Osteocyte (in vitro differentiated cells): ENCODE results near the gene KIF16B. TPM values are rescaled to one million over a fixed set of nuclear protein-coding genes. Genes with fewer than 3 reads are reported as not detected.

Experiments
- DNase-seq: peaks from one replicate; pipeline ENCODE4 v3.0.0; 2021; ENCODE audit warnings: mixed read lengths; ENCODE audit not compliant: unreplicated experiment; ENCODE audit errors: extremely low spot score
- H3K27ac Mint-ChIP-seq: one replicate; pipeline ENCODE4 v1.8.0; 2021; ENCODE audit warnings: mild to moderate bottlenecking, mixed read lengths; ENCODE audit not compliant: unreplicated experiment
- H3K27me3 Mint-ChIP-seq: one replicate; pipeline ENCODE4 v1.8.0; 2021; ENCODE audit warnings: mixed read lengths; ENCODE audit not compliant: unreplicated experiment
- H3K36me3 Mint-ChIP-seq: one replicate; pipeline ENCODE4 v1.8.0; 2021; ENCODE audit warnings: mixed read lengths; ENCODE audit not compliant: unreplicated experiment
- H3K4me1 Mint-ChIP-seq: one replicate; pipeline ENCODE4 v1.8.0; 2021; ENCODE audit warnings: mixed read lengths; ENCODE audit not compliant: unreplicated experiment
- H3K4me3 Mint-ChIP-seq: one replicate; pipeline ENCODE4 v1.8.0; 2021; ENCODE audit warnings: mild to moderate bottlenecking, moderate library complexity, mixed read lengths; ENCODE audit not compliant: unreplicated experiment
- H3K9me3 Mint-ChIP-seq: one replicate; pipeline ENCODE4 v1.8.0; 2021; ENCODE audit warnings: mixed read lengths; ENCODE audit not compliant: unreplicated experiment
- total RNA-seq: library from RNA; stranded (reverse); gene quantifications from 2 replicates; pipeline ENCODE4 v1.2.1, GENCODE V29; 2021
- TF ChIP-seq, protein P1 (sequence below): fragments of 200-600 bp; sonication (generic); IDR thresholded peaks from 2 replicates; pipeline ENCODE4 v1.5.0; 2021; ENCODE audit warnings: antibody characterized with exemption, mild to moderate bottlenecking, moderate library complexity

Gene KIF16B
- total RNA-seq, 1 donor from 2014 or later = 10.2 TPM

DNA sequence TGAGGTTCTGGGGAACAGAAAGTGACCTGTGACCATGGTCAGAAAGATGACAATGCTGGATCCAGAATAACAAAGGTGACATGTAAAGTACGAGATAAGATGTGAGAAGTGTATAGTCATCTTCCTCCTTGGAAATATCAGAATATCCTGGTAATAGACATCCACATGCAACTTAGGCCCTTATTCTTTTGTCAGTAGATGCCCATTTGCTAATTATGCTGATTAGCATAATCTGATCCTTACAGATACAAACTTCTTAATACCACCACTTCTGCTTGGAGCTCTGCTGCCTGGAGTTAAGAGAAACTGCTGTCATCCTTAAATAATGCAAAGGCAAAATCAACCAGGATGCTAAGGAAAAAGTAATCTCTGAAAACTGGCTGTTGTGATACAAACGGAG is 91.3 kb downstream of the KIF16B start:
- TF ChIP-seq, protein P1, sequence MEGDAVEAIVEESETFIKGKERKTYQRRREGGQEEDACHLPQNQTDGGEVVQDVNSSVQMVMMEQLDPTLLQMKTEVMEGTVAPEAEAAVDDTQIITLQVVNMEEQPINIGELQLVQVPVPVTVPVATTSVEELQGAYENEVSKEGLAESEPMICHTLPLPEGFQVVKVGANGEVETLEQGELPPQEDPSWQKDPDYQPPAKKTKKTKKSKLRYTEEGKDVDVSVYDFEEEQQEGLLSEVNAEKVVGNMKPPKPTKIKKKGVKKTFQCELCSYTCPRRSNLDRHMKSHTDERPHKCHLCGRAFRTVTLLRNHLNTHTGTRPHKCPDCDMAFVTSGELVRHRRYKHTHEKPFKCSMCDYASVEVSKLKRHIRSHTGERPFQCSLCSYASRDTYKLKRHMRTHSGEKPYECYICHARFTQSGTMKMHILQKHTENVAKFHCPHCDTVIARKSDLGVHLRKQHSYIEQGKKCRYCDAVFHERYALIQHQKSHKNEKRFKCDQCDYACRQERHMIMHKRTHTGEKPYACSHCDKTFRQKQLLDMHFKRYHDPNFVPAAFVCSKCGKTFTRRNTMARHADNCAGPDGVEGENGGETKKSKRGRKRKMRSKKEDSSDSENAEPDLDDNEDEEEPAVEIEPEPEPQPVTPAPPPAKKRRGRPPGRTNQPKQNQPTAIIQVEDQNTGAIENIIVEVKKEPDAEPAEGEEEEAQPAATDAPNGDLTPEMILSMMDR = no peak
- DNase-seq = no peak
- H3K9me3 Mint-ChIP-seq = no peaks in the 10 kb centered on the region
- H3K27ac Mint-ChIP-seq = no peak overlapping the region
- no peak overlapping the region for H3K4me3 Mint-ChIP-seq
- peaks cover 10% of the 10 kb centered on the region for H3K4me1 Mint-ChIP-seq
- no peaks in the 10 kb centered on the region for H3K27me3 Mint-ChIP-seq
- H3K36me3 Mint-ChIP-seq = peaks cover 9% of the 10 kb centered on the region

DNA sequence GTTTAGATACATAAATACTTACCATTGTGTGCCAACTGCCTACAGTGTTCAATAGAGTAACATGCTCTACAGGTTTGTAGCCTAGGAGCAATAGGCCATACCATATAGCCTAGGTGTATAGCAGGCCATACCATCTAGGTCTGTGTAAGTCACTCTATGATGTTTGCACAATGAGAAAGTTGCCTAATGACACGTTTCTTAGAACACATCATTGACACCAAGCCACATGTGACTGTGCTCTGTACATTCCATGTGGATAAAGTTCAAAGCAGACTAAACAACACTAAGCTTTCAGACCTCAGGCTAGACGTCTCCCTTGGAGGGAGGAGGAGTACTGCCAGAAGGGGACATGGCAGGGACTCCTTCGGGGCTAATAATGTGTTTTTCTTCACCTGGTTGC is 93.6 kb downstream of the KIF16B start:
- H3K9me3 Mint-ChIP-seq = no peaks in the 10 kb centered on the region
- H3K4me3 Mint-ChIP-seq = no peak overlapping the region
- H3K4me1 Mint-ChIP-seq = peaks cover 13% of the 10 kb centered on the region
- no peak for DNase-seq
- peaks cover 9% of the 10 kb centered on the region for H3K36me3 Mint-ChIP-seq
- no peak overlapping the region for H3K27ac Mint-ChIP-seq
- no peaks in the 10 kb centered on the region for H3K27me3 Mint-ChIP-seq
- TF ChIP-seq, protein P1 = no peak

DNA sequence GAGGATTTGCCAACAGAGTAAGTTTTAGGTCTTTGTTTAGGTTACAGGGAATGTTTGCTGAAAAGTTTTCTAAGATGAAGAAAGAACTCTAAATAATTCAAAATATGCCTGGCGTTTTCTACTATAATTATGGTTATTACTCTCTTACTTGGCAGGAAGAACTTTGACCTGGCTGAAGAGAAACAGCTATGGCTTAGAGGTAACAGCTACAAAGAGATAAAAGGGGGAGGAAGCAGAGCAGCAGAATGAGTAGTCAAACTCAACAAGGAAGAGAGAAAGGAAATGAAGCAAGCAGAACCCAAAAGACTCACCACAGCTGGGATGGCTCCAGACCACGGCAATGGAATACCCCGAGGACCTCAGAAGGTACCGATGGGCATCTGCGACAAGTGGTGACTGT is 95.6 kb downstream of the KIF16B start:
- Mint-ChIP-seq H3K4me1 (peaks cover 21% of the 10 kb centered on the region), H3K27ac (no peak overlapping the region), H3K9me3 (no peaks in the 10 kb centered on the region), H3K27me3 (no peaks in the 10 kb centered on the region), H3K36me3 (peaks cover 3% of the 10 kb centered on the region), H3K4me3 (no peak overlapping the region)
- DNase-seq = no peak
- TF ChIP-seq, protein P1 = no peak

DNA sequence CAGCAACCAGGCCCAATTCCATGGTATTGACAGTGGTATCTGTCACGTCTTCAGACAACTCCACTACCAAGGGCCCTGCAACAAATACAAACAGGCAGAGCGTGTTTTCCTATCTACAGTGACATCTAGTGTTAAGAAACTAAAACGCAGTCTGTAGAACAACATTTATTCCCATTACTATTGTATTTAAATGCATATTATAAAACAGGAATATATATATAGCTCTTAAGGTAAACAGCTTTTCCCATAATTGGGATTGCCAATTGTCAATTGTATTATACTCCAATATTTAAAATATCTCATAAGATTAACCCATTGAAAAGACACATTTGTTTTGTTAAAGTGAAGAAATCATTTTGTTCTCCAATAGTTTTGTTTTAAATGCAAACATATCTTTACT is 97.2 kb downstream of the KIF16B start:
- Mint-ChIP-seq H3K27me3 (no peaks in the 10 kb centered on the region), H3K9me3 (no peaks in the 10 kb centered on the region), H3K4me3 (no peak overlapping the region), H3K36me3 (no peaks in the 10 kb centered on the region), H3K27ac (peak overlapping the region; percentile 77), H3K4me1 (peaks cover 21% of the 10 kb centered on the region)
- TF ChIP-seq, protein P1 = peak; percentile 75
- DNase-seq = no peak

DNA sequence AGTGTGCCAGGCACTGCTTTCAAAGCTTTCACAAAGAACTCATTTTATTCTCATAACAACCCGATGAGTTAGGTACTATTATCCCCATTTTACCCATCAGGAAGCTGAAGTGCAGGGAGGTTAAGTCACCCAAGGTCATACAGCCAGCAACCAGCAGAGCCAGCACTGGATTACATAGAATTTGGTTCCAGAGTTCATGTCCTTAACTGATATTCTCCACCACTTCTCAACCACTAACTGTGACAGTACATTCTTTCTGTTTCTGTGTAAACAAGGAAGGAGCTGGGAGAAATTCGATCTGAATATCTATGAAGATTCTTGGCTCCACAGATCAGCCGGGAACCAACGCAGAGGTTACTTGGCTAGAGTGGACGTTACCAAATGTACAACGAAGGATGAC is 98.0 kb downstream of the KIF16B start:
- peaks cover 21% of the 10 kb centered on the region for H3K4me1 Mint-ChIP-seq
- H3K27me3 Mint-ChIP-seq = no peaks in the 10 kb centered on the region
- no peaks in the 10 kb centered on the region for H3K36me3 Mint-ChIP-seq
- no peak for DNase-seq
- no peaks in the 10 kb centered on the region for H3K9me3 Mint-ChIP-seq
- TF ChIP-seq, protein P1 = no peak
- H3K4me3 Mint-ChIP-seq = no peak overlapping the region
- H3K27ac Mint-ChIP-seq = peak overlapping the region; percentile 77
